ENCODE measurements around the gene CWC27. TPM values are rescaled to one million over a fixed set of nuclear protein-coding genes. Genes with fewer than 3 reads are reported as not detected.
A peak's percentile ranks its signal among the peaks of the same experiment; 100 is the strongest.

The CWC27 gene
- total RNA-seq, 1 donor from 2014 or later: 19.2 TPM

- no peak for DNase-seq (ENCODE audit: extremely low spot score in 2 of 2)
- H3K9me3 ChIP-seq: no peaks in the 10 kb centered on the region
- H3K36me3 ChIP-seq: no peaks in the 10 kb centered on the region
- no peak overlapping the region for H3K27ac ChIP-seq
- H3K4me3 ChIP-seq: no peak overlapping the region
- no peaks in the 10 kb centered on the region for H3K27me3 ChIP-seq
- intact Hi-C loops (cut with DNase I): no loop called here
- TF ChIP-seq POLR2A (IDR thresholded peaks at IDR 0.05): no peak
- no peak for TF ChIP-seq POLR2AphosphoS5 (IDR thresholded peaks at IDR 0.05; ENCODE audit: insufficient read depth in 1 of 2, low read depth in 1 of 2)
- TF ChIP-seq, protein P1, sequence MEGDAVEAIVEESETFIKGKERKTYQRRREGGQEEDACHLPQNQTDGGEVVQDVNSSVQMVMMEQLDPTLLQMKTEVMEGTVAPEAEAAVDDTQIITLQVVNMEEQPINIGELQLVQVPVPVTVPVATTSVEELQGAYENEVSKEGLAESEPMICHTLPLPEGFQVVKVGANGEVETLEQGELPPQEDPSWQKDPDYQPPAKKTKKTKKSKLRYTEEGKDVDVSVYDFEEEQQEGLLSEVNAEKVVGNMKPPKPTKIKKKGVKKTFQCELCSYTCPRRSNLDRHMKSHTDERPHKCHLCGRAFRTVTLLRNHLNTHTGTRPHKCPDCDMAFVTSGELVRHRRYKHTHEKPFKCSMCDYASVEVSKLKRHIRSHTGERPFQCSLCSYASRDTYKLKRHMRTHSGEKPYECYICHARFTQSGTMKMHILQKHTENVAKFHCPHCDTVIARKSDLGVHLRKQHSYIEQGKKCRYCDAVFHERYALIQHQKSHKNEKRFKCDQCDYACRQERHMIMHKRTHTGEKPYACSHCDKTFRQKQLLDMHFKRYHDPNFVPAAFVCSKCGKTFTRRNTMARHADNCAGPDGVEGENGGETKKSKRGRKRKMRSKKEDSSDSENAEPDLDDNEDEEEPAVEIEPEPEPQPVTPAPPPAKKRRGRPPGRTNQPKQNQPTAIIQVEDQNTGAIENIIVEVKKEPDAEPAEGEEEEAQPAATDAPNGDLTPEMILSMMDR (IDR thresholded peaks at IDR 0.05): no peak
- no peaks in the 10 kb centered on the region for H3K4me1 ChIP-seq
Measured at GRCh38 chr5:64971990-64972389, 203.3 kb downstream of the CWC27 start.

GRCh38 chr5:64972591-64972990 is 203.9 kb downstream of the CWC27 start:
- intact Hi-C loops (cut with DNase I): no loop called here
- TF ChIP-seq, protein P1 (IDR thresholded peaks at IDR 0.05): no peak
- TF ChIP-seq POLR2A (IDR thresholded peaks at IDR 0.05) (no peak), POLR2AphosphoS5 (IDR thresholded peaks at IDR 0.05; ENCODE audit: insufficient read depth in 1 of 2, low read depth in 1 of 2) (no peak)
- DNase-seq (ENCODE audit: extremely low spot score in 2 of 2): no peak
- Histone ChIP-seq H3K36me3 (peaks cover 0 to 3% of the 10 kb centered on the region in 2 donors), H3K27ac (no peak overlapping the region), H3K27me3 (no peaks in the 10 kb centered on the region), H3K4me3 (no peak overlapping the region), H3K4me1 (peaks cover 4% of the 10 kb centered on the region), H3K9me3 (no peaks in the 10 kb centered on the region)

GRCh38 chr5:64973215-64973614 is 204.5 kb downstream of the CWC27 start:
- no peak for TF ChIP-seq POLR2AphosphoS5 (IDR thresholded peaks at IDR 0.05; ENCODE audit: insufficient read depth in 1 of 2, low read depth in 1 of 2)
- DNase-seq (ENCODE audit: extremely low spot score in 2 of 2): no peak
- Histone ChIP-seq H3K4me1 (peaks cover 5% of the 10 kb centered on the region), H3K27me3 (no peaks in the 10 kb centered on the region), H3K36me3 (peaks cover 0 to 3% of the 10 kb centered on the region in 2 donors), H3K9me3 (no peaks in the 10 kb centered on the region), H3K4me3 (no peak overlapping the region), H3K27ac (no peak overlapping the region)
- intact Hi-C loops (cut with DNase I): no loop called here

GRCh38 chr5:64977779-64978178 is 209.0 kb downstream of the CWC27 start:
- intact Hi-C loops (cut with DNase I): no loop called here

GRCh38 chr5:64978546-64978945 is 209.8 kb downstream of the CWC27 start:
- Histone ChIP-seq H3K4me3 (no peak overlapping the region), H3K27me3 (no peaks in the 10 kb centered on the region), H3K36me3 (peaks cover 0 to 3% of the 10 kb centered on the region in 2 donors), H3K9me3 (no peaks in the 10 kb centered on the region), H3K4me1 (peaks cover 5% of the 10 kb centered on the region), H3K27ac (peak overlapping the region; percentile 46)
- TF ChIP-seq POLR2A (IDR thresholded peaks at IDR 0.05) (no peak), POLR2AphosphoS5 (IDR thresholded peaks at IDR 0.05; ENCODE audit: insufficient read depth in 1 of 2, low read depth in 1 of 2) (no peak)
- TF ChIP-seq, protein P1 (IDR thresholded peaks at IDR 0.05): no peak
- intact Hi-C loops (cut with DNase I): no loop called here
- DNase-seq (ENCODE audit: extremely low spot score in 2 of 2): no peak

More at GRCh38 chr5:64977779-64978178, 209.0 kb downstream of the CWC27 start:
- Histone ChIP-seq H3K4me1 (peaks cover 5% of the 10 kb centered on the region), H3K27ac (peak overlapping the region; percentile 46), H3K27me3 (no peaks in the 10 kb centered on the region), H3K4me3 (no peak overlapping the region), H3K36me3 (peaks cover 0 to 3% of the 10 kb centered on the region in 2 donors), H3K9me3 (no peaks in the 10 kb centered on the region)
- TF ChIP-seq POLR2AphosphoS5 (IDR thresholded peaks at IDR 0.05; ENCODE audit: insufficient read depth in 1 of 2, low read depth in 1 of 2) (no peak), POLR2A (IDR thresholded peaks at IDR 0.05) (no peak)
- TF ChIP-seq, protein P1 (IDR thresholded peaks at IDR 0.05): no peak
- peak in 1 of 2 donors; percentile 89 for DNase-seq (ENCODE audit: extremely low spot score in 2 of 2)

Measured in vagina (tissue), 2 donors.